Epithelial cell of proximal tubule (primary cell): ENCODE results near the gene LRP10. TPM values are rescaled to one million over a fixed set of nuclear protein-coding genes. Genes with fewer than 3 reads are reported as not detected.

Source experiments
- DNase-seq: peaks from one replicate; pipeline ENCODE4 v3.0.0-alpha.2; 2011; ENCODE audit warnings: low read depth
- H3K4me3 ChIP-seq: 2 replicates; pipeline ENCODE4 v1.5.1; 2011; ENCODE audit warnings: low read depth, mild to moderate bottlenecking, low read length
- CTCF ChIP-seq: conservative IDR thresholded peaks from 2 replicates; pipeline ENCODE4 v1.5.1; 2012; ENCODE audit warnings: low read depth, mild to moderate bottlenecking, low read length
- total RNA-seq: library from RNA; depleted of rRNA; stranded (reverse); fragments of >200 nt; gene quantifications from 2 replicates; pipeline ENCODE4 v1.2.3, GENCODE V29; 2015

LRP10 gene
- total RNA-seq, 1 donor from 2014 or later = 102 TPM

DNA sequence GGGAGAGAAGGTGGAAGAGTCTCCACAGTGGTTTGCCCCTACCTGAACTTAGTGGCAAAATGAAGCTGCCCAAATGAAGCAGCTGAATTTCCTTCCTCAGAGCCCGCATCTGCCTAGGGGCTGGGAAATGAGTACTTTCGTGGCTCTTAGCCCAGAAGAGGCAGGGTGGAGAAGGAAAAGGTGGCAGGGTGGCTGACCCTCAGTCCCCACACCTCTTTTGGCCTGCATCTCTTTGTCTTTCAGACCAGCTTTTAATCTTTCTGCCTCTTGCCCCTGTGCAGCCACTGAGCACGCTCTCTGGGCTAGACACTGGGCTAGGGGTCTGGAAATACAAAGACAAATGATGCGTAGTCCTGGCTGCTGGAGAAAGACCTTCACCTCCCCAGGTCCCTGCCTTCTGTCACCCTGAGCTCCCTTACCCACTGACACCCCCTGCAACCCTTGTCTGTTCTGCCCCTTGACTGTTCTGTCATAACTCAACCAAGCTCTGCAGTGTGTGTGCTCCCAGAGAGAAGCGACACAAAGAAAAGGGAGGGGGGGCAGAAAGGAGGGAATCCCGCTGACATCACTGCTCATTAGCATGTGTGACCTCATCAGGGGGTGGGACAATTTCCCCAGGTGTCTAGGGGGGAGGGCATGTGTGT is 11.1 kb downstream of the LRP10 start:
- no peak for DNase-seq
- TF ChIP-seq CTCF = no peak
- peak overlapping the region; percentile 2 for H3K4me3 ChIP-seq

DNA sequence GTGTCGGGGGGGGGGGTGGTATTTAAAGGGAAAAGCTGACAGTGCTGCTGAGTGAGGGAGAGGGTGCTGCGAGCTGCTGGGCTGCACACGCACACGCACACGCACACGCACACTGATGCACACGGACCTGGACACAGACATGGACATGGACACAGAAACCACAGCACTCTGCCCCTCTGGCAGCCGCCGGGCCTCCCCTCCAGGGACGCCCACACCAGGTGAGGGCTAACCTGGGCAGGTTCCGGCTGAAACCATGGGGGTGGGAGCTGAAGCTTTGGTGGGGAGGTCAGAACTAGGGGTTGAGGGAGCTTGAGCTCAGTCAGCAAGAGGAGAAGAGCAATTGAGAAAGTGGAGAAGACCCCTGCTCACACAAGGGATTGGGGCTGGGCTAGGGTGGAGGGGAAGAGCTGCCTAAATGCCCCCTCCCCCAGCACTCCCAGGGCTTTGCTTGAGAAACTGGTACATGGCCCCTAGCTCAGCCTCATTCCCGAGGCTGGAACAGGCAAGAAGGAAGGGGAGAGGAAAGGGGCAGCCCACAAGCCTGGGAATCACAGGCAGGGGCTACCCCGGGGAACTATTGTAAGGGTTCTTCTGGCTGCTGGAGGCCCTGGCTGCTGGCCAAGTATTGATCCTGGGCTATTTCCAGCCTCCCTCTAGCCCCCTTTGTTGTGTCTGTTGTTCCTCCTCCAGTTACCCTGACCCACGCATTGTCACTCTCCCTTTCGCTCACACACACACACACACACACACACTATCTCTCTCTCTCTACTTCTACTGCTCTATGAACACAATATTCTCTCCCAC is 11.8 kb downstream of the LRP10 start, which contains the start of gene REM2:
TSS of gene REM2 (plus strand) at position 50 of the 804 bp plus-strand sequence. CDS start at position 116, 66 bp downstream.
- no peak for DNase-seq
- peak within 1 kb of the TSS; percentile 8 for H3K4me3 ChIP-seq
- TF ChIP-seq CTCF = no peak

- DNase-seq = no peak
- no peak overlapping the region for H3K4me3 ChIP-seq
- no peak for TF ChIP-seq CTCF
Measured at GRCh38 chr14:22884076-22884737, 12.7 kb downstream of the LRP10 start.

DNA sequence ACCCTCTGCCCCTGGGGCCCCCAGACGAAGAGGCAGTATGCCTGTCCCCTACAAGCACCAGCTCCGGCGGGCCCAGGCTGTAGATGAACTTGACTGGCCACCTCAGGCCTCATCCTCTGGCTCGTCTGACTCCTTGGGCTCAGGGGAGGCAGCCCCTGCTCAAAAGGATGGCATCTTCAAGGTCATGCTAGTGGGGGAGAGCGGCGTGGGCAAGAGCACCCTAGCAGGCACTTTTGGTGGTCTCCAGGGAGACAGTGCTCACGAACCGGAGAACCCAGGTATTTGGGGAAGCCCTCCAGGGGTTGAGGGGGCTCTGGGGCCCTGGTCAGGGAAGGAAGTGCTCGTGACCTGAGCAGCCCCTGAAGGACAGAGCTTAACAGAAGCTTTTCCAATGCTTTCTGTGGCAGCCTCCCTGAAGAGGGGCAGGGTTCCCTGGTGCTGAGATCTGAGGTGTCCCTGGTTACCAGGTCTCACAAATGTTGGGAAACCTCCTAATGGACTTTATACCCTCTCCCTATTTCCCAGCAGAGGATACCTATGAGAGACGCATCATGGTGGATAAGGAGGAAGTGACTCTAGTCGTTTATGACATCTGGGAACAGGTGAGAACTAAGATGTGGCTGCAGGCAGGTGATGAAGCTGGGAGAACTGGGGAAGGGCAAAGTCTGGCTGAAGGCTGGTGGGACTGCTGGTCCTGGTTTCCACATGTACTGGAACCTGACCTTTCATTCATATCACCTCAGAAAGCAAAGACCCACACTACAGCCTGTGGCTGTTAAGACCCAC is 13.4 kb downstream of the LRP10 start:
- no peak for DNase-seq
- H3K4me3 ChIP-seq = no peak overlapping the region
- no peak for TF ChIP-seq CTCF

DNA sequence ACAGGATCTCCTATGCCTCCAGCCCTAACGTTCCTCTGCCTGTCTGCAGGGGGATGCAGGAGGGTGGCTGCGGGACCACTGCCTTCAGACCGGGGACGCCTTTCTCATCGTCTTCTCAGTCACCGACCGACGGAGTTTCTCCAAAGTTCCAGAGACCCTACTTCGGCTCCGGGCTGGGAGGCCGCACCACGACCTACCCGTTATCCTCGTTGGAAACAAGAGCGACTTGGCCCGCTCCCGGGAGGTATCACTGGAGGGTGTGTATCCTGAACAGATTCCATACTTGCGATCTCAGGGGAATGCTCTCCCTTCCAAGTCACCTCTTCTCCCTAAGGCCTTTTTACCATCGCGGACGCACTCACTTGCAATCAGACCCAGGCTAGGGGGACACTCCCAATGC is 14.4 kb downstream of the LRP10 start:
- no peak for TF ChIP-seq CTCF
- H3K4me3 ChIP-seq = peak overlapping the region; percentile 88
- no peak for DNase-seq

DNA sequence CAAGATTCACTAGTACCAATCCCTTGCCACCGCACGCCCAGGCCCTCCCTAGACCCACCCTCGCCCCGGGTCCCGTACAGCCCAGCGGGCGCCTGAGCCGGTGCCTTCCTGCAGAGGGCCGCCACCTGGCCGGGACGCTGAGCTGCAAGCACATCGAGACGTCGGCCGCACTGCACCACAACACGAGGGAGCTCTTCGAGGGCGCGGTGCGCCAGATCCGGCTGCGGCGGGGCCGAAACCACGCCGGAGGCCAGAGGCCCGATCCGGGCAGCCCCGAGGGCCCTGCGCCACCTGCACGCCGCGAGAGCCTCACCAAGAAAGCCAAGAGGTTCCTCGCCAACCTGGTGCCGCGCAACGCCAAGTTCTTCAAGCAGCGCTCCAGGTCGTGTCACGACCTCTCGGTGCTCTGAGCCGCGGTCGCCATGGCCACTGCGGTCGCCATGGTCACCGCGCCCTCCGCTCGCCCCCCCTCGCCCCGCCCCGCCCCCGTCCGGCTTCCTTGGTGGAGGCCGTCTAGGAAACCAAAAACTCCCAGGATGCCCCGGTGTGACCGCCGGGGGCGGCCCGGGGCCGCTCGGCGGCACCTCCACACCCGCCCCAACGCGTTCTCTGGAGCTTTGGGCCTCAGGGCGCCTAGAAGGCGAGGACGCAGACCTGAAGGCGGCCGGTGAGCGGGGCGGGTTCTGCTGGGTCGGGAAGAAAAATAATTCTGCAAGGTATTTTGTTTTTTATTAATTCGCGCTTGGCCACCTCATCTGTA is 15.1 kb downstream of the LRP10 start:
- no peak for DNase-seq
- H3K4me3 ChIP-seq = peak overlapping the region; percentile 88
- peak; percentile 33 for TF ChIP-seq CTCF
